WTC11 (cell line): ENCODE results near the gene SKP1. TPM values are rescaled to one million over a fixed set of nuclear protein-coding genes. Genes with fewer than 3 reads are reported as not detected.

Experiments used
- ATAC-seq: fragments of 200-7000 bp; cut with Tn5 transposase; 2 replicates; pipeline ENCODE4 v1.10.0; 2021; ENCODE audit warnings: mild to moderate bottlenecking, moderate library complexity
- CTCF ChIA-PET: fragments of 300-600 bp; sonication (Branson Sonifier 250); formaldehyde crosslinking; loops from one replicate; lab custom pipeline; 2021; ENCODE audit warnings: antibody characterized with exemption; lab: Charles Lee
- POLR2A ChIA-PET: fragments of 350-600 bp; sonication (Branson Sonifier 250); formaldehyde crosslinking; loops from one replicate; lab custom pipeline; 2021; ENCODE audit warnings: antibody characterized with exemption; lab: Charles Lee
- DNase-seq: peaks from one replicate; pipeline ENCODE4 v3.0.0; 2021; ENCODE audit warnings: low spot score
- H3K27ac Mint-ChIP-seq: 2 replicates; pipeline ENCODE4 v1.8.0; 2021; ENCODE audit warnings: mixed read lengths
- H3K27me3 Mint-ChIP-seq: 2 replicates; pipeline ENCODE4 v1.8.0; 2021; ENCODE audit warnings: low read depth, mild to moderate bottlenecking, moderate library complexity, mixed read lengths
- H3K36me3 Mint-ChIP-seq: 2 replicates; pipeline ENCODE4 v1.8.0; 2021; ENCODE audit warnings: mixed read lengths
- H3K4me1 Mint-ChIP-seq: 2 replicates; pipeline ENCODE4 v1.8.0; 2022; ENCODE audit warnings: mixed read lengths
- H3K4me3 Mint-ChIP-seq: 2 replicates; pipeline ENCODE4 v1.8.0; 2021; ENCODE audit warnings: mild to moderate bottlenecking, moderate library complexity, mixed read lengths
- H3K9me3 Mint-ChIP-seq: 2 replicates; pipeline ENCODE4 v1.8.0; 2021; ENCODE audit warnings: mixed read lengths
- ATF1 ChIP-seq: sonication (generic); formaldehyde crosslinking; IDR thresholded peaks from 2 replicates; pipeline ENCODE4 v1.8.1; 2023; ENCODE audit warnings: mild to moderate bottlenecking, moderate library complexity, missing genetic modification reagents
- CREM ChIP-seq: sonication (generic); formaldehyde crosslinking; IDR thresholded peaks from 2 replicates; pipeline ENCODE4 v1.8.1; 2022; ENCODE audit warnings: mild to moderate bottlenecking, missing genetic modification reagents, moderate library complexity
- EMX1 ChIP-seq: fragments of 250-450 bp; sonication (Bioruptor Pico); IDR thresholded peaks from 2 replicates; pipeline ENCODE4 v1.8.0; 2021; ENCODE audit warnings: mild to moderate bottlenecking
- FOXK1 ChIP-seq: sonication (generic); formaldehyde crosslinking; IDR thresholded peaks from 2 replicates; pipeline ENCODE4 v1.8.0; 2022; ENCODE audit warnings: mild to moderate bottlenecking, moderate library complexity, missing genetic modification reagents
- FOXP1 ChIP-seq: sonication (generic); formaldehyde crosslinking; IDR thresholded peaks from 2 replicates; pipeline ENCODE4 v1.8.0; 2022; ENCODE audit warnings: missing genetic modification reagents, mild to moderate bottlenecking, moderate library complexity, borderline replicate concordance
- HMGXB4 ChIP-seq: sonication (generic); formaldehyde crosslinking; IDR thresholded peaks from 2 replicates; pipeline ENCODE4 v1.8.1; 2023; ENCODE audit warnings: mild to moderate bottlenecking, moderate library complexity, missing genetic modification reagents
- NFYB ChIP-seq: sonication (generic); formaldehyde crosslinking; conservative IDR thresholded peaks from 2 replicates; pipeline ENCODE4 v1.8.0; 2022; ENCODE audit warnings: low read depth, missing genetic modification reagents
- NR3C1 ChIP-seq: sonication (generic); formaldehyde crosslinking; conservative IDR thresholded peaks from 2 replicates; pipeline ENCODE4 v1.8.1; 2023; ENCODE audit warnings: low read depth, mild to moderate bottlenecking, missing genetic modification reagents
- PRDM15 ChIP-seq: sonication (generic); formaldehyde crosslinking; IDR thresholded peaks from 2 replicates; pipeline ENCODE4 v1.8.0; 2022; ENCODE audit warnings: missing genetic modification reagents
- STAT6 ChIP-seq: sonication (generic); formaldehyde crosslinking; conservative IDR thresholded peaks from 2 replicates; pipeline ENCODE4 v1.8.1; 2023; ENCODE audit warnings: mild to moderate bottlenecking, low read depth, missing genetic modification reagents, moderate library complexity
- TCF7 ChIP-seq: sonication (generic); formaldehyde crosslinking; IDR thresholded peaks from 2 replicates; pipeline ENCODE4 v1.8.0; 2022; ENCODE audit warnings: mild to moderate bottlenecking, low read depth, missing genetic modification reagents, moderate library complexity
- TEAD1 ChIP-seq: sonication (generic); formaldehyde crosslinking; IDR thresholded peaks from 2 replicates; pipeline ENCODE4 v1.8.0; 2022; ENCODE audit warnings: mild to moderate bottlenecking, missing genetic modification reagents
- ZBTB21 ChIP-seq: sonication (generic); formaldehyde crosslinking; IDR thresholded peaks from 2 replicates; pipeline ENCODE4 v1.8.1; 2023; ENCODE audit warnings: mild to moderate bottlenecking, missing genetic modification reagents, borderline replicate concordance
- ZMAT4 ChIP-seq: fragments of 250-450 bp; sonication (Bioruptor Pico); IDR thresholded peaks from 2 replicates; pipeline ENCODE4 v1.9.0; 2021; ENCODE audit warnings: mild to moderate bottlenecking
- ZNF232 ChIP-seq: sonication (generic); formaldehyde crosslinking; IDR thresholded peaks from 2 replicates; pipeline ENCODE4 v1.8.0; 2022; ENCODE audit warnings: mild to moderate bottlenecking, missing genetic modification reagents
- ZNF317 ChIP-seq: sonication (generic); formaldehyde crosslinking; IDR thresholded peaks from 2 replicates; pipeline ENCODE4 v1.8.1; 2023; ENCODE audit warnings: low read depth, mild to moderate bottlenecking, moderate library complexity, missing genetic modification reagents, borderline replicate concordance
- ZNF396 ChIP-seq: fragments of 250-450 bp; sonication (Bioruptor Pico); IDR thresholded peaks from 2 replicates; pipeline ENCODE4 v1.8.0; 2021; ENCODE audit warnings: mild to moderate bottlenecking, moderate library complexity, borderline replicate concordance
- total RNA-seq: library from RNA; stranded (reverse); gene quantifications from 3 replicates; pipeline ENCODE4 v1.2.3, GENCODE V29; 2021
- TF ChIP-seq, protein P1 (sequence below): sonication (generic); formaldehyde crosslinking; IDR thresholded peaks from 2 replicates; pipeline ENCODE4 v1.8.0; 2022; ENCODE audit warnings: mild to moderate bottlenecking, missing genetic modification reagents
- TF ChIP-seq, protein P2 (sequence below): sonication (generic); formaldehyde crosslinking; IDR thresholded peaks from 2 replicates; pipeline ENCODE4 v1.8.1; 2023; ENCODE audit warnings: mild to moderate bottlenecking, missing genetic modification reagents, moderate library complexity
- TF ChIP-seq, protein P3 (sequence below): sonication (generic); formaldehyde crosslinking; IDR thresholded peaks from 2 replicates; pipeline ENCODE4 v1.8.0; 2023; ENCODE audit warnings: mild to moderate bottlenecking, missing genetic modification reagents

The SKP1 gene
- total RNA-seq, 1 experiment from 2014 or later: 285 TPM

DNA sequence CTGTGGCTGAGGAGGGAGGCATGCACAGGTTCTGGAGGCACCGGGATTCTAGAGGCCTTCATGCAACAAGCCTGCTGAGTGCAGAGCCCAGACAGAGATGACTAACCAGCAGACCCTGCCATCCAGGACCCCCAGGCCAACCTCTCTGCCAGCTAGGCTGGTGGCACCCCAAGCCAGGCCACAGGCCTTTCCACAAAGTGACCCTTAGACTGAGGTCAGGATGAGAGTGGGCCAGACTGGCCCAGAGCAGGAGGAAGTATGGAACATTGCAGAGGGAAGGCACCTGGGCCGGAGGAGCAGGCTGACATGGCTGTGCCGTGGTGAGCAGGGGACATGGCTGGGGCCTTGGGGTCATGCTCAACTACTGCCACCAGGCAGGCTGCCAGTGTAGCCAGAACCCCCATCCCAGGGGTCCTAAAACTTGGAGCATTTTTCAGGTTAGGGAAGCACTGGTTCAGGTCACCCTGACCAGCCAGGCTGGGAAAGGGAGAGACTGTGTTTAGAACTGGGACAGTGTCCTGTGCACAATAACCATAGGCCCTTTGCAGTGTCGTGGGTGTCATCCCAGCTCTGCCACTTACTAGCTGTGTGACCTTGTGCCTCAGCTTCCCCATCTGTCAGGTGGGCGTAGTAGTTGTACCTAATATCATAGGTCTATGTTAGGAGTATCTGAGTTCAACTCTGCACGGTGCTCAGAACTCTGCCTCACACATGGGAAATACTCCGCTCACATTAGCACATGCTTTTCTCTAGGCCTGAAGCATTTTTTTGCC lies 45.0 kb downstream of the SKP1 start:
- no peak overlapping the region for H3K4me3 Mint-ChIP-seq
- no peak overlapping the region for H3K27ac Mint-ChIP-seq
- DNase-seq (peak; percentile 5), ATAC-seq (no peak)
- TF ChIP-seq, protein P1, sequence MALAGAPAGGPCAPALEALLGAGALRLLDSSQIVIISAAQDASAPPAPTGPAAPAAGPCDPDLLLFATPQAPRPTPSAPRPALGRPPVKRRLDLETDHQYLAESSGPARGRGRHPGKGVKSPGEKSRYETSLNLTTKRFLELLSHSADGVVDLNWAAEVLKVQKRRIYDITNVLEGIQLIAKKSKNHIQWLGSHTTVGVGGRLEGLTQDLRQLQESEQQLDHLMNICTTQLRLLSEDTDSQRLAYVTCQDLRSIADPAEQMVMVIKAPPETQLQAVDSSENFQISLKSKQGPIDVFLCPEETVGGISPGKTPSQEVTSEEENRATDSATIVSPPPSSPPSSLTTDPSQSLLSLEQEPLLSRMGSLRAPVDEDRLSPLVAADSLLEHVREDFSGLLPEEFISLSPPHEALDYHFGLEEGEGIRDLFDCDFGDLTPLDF (CRISPR knock-in tag): no peak
- no peak for TF ChIP-seq FOXP1 (CRISPR knock-in tag)
- TF ChIP-seq NFYB: no peak
- TF ChIP-seq STAT6: no peak
- no peak for TF ChIP-seq ZNF396 (CRISPR knock-in tag)
- TF ChIP-seq FOXK1 (CRISPR knock-in tag): no peak
- TF ChIP-seq ZMAT4 (CRISPR knock-in tag): no peak
- no peak for TF ChIP-seq ATF1 (CRISPR knock-in tag)
- no peak for TF ChIP-seq ZBTB21 (CRISPR knock-in tag)
- no peak for TF ChIP-seq TEAD1 (CRISPR knock-in tag)
- TF ChIP-seq, protein P2, sequence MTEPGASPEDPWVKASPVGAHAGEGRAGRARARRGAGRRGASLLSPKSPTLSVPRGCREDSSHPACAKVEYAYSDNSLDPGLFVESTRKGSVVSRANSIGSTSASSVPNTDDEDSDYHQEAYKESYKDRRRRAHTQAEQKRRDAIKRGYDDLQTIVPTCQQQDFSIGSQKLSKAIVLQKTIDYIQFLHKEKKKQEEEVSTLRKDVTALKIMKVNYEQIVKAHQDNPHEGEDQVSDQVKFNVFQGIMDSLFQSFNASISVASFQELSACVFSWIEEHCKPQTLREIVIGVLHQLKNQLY (CRISPR knock-in tag): no peak
- TF ChIP-seq EMX1: no peak
- TF ChIP-seq CREM: no peak
- TF ChIP-seq ZNF317 (CRISPR knock-in tag): no peak
- TF ChIP-seq, protein P3, sequence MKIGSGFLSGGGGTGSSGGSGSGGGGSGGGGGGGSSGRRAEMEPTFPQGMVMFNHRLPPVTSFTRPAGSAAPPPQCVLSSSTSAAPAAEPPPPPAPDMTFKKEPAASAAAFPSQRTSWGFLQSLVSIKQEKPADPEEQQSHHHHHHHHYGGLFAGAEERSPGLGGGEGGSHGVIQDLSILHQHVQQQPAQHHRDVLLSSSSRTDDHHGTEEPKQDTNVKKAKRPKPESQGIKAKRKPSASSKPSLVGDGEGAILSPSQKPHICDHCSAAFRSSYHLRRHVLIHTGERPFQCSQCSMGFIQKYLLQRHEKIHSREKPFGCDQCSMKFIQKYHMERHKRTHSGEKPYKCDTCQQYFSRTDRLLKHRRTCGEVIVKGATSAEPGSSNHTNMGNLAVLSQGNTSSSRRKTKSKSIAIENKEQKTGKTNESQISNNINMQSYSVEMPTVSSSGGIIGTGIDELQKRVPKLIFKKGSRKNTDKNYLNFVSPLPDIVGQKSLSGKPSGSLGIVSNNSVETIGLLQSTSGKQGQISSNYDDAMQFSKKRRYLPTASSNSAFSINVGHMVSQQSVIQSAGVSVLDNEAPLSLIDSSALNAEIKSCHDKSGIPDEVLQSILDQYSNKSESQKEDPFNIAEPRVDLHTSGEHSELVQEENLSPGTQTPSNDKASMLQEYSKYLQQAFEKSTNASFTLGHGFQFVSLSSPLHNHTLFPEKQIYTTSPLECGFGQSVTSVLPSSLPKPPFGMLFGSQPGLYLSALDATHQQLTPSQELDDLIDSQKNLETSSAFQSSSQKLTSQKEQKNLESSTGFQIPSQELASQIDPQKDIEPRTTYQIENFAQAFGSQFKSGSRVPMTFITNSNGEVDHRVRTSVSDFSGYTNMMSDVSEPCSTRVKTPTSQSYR (CRISPR knock-in tag): no peak
- no peak for TF ChIP-seq NR3C1 (CRISPR knock-in tag)
- no peak for TF ChIP-seq PRDM15 (CRISPR knock-in tag)
- no peak for TF ChIP-seq HMGXB4
- no peak for TF ChIP-seq TCF7 (CRISPR knock-in tag)
- no peak for TF ChIP-seq ZNF232 (CRISPR knock-in tag)
- POLR2A ChIA-PET: interaction anchor here (0.6 to 1.1 kb wide), 2 partner anchors 16 to 499 kb away, joined by 5 read pairs; no protein-coding TSS in a partner anchor
- no peaks in the 10 kb centered on the region for H3K9me3 Mint-ChIP-seq
- CTCF ChIA-PET: interaction anchor here (0.9 to 12.5 kb wide), 8 partner anchors 9 to 105 kb away, joined by 3 to 202 read pairs (median 4); no protein-coding TSS in a partner anchor
- H3K36me3 Mint-ChIP-seq: peaks cover 5% of the 10 kb centered on the region; the same call in 1 of the 2 replicates
- peaks cover 8% of the 10 kb centered on the region for H3K4me1 Mint-ChIP-seq
- H3K27me3 Mint-ChIP-seq: no peaks in the 10 kb centered on the region
